HEK293 (cell line): ENCODE measurements around the gene ARV1.

ENCODE experiments used
- CTCF ChIA-PET: fragments of 350-600 bp; formaldehyde crosslinking; extraction: SDS; loops from one replicate; lab custom pipeline; 2021; ENCODE audit warnings: antibody characterized with exemption; lab: Yijun Ruan, JAX
- POLR2A ChIA-PET: fragments of 300-600 bp; formaldehyde crosslinking; extraction: SDS; loops from one replicate; lab custom pipeline; 2020; ENCODE audit warnings: antibody characterized with exemption, inconsistent platforms; lab: Yijun Ruan, JAX
- H3K27ac ChIP-seq: fragments of 200-500 bp; sonication (Bioruptor generic); 2 replicates; pipeline ENCODE4 v1.5.1; 2014; ENCODE audit warnings: low read depth, low read length, control low read depth, inconsistent platforms; ENCODE audit errors: extremely low read depth
- H3K36me3 ChIP-seq, 2 experiments: fragments of 200-500 bp in 1 of 2; sonication (Bioruptor generic) in 1 of 2; 1 replicate in 1 of 2; 2 replicates in 1 of 2; pipeline ENCODE4 v1.5.1; 2014 to 2017; ENCODE audit warnings: inconsistent platforms in 2 of 2, low read length in 2 of 2; ENCODE audit not compliant: control insufficient read depth in 2 of 2, insufficient read depth in 1 of 2
- H3K4me1 ChIP-seq: fragments of 200-500 bp; sonication (Bioruptor generic); 2 replicates; pipeline ENCODE4 v1.5.1; 2014; ENCODE audit warnings: mild to moderate bottlenecking, low read length, inconsistent platforms; ENCODE audit not compliant: control insufficient read depth, insufficient read depth
- H3K4me3 ChIP-seq: 2 replicates; pipeline ENCODE4 v1.5.1; 2011; ENCODE audit warnings: low read depth, mild to moderate bottlenecking, control low read depth, low read length, moderate library complexity
- H3K9me3 ChIP-seq: fragments of 200-500 bp; sonication (Bioruptor generic); 2 replicates; pipeline ENCODE4 v1.5.1; 2014; ENCODE audit warnings: low read depth, low read length, inconsistent platforms; ENCODE audit not compliant: control insufficient read depth, insufficient read depth
- ATF2 ChIP-seq: fragments of 450-650 bp; formaldehyde crosslinking; IDR thresholded peaks from 2 replicates; pipeline ENCODE4 v1.5.1; 2016; ENCODE audit warnings: missing biosample characterization, missing genetic modification characterization, low read depth
- KLF1 ChIP-seq: fragments of 450-650 bp; formaldehyde crosslinking; IDR thresholded peaks from 2 replicates; pipeline ENCODE4 v1.5.1; 2016; ENCODE audit warnings: missing biosample characterization, missing genetic modification characterization
- OSR2 ChIP-seq: fragments of 450-650 bp; formaldehyde crosslinking; IDR thresholded peaks from 2 replicates; pipeline ENCODE4 v1.5.1; 2016; ENCODE audit warnings: missing biosample characterization, missing genetic modification characterization
- OVOL3 ChIP-seq: fragments of 450-650 bp; formaldehyde crosslinking; IDR thresholded peaks from 2 replicates; pipeline ENCODE4 v1.5.1; 2016; ENCODE audit warnings: missing biosample characterization, missing genetic modification characterization
- ZBTB44 ChIP-seq: fragments of 450-650 bp; IDR thresholded peaks from 2 replicates; pipeline ENCODE4 v1.5.1; 2018; ENCODE audit warnings: missing biosample characterization, mild to moderate bottlenecking, missing genetic modification characterization
- ZBTB7A ChIP-seq: fragments of 450-650 bp; formaldehyde crosslinking; IDR thresholded peaks from 2 replicates; pipeline ENCODE4 v1.5.1; 2016; ENCODE audit warnings: low read depth, missing biosample characterization, missing genetic modification characterization
- ZNF138 ChIP-seq: fragments of 450-650 bp; formaldehyde crosslinking; IDR thresholded peaks from 2 replicates; pipeline ENCODE4 v1.5.1; 2016; ENCODE audit warnings: missing biosample characterization, missing genetic modification characterization, borderline replicate concordance
- ZNF174 ChIP-seq: fragments of 450-650 bp; formaldehyde crosslinking; IDR thresholded peaks from 2 replicates; pipeline ENCODE4 v1.5.0; 2017; ENCODE audit warnings: missing biosample characterization, mild to moderate bottlenecking, missing genetic modification characterization
- ZNF2 ChIP-seq: fragments of 450-650 bp; formaldehyde crosslinking; IDR thresholded peaks from 2 replicates; pipeline ENCODE4 v1.5.1; 2016; ENCODE audit warnings: missing biosample characterization, missing genetic modification characterization
- ZNF26 ChIP-seq: fragments of 450-650 bp; formaldehyde crosslinking; IDR thresholded peaks from 2 replicates; pipeline ENCODE4 v1.5.1; 2016; ENCODE audit warnings: missing biosample characterization, missing genetic modification characterization
- ZNF518A ChIP-seq: fragments of 450-650 bp; formaldehyde crosslinking; conservative IDR thresholded peaks from 2 replicates; pipeline ENCODE4 v1.5.1; 2016; ENCODE audit warnings: low read depth, missing biosample characterization, missing genetic modification characterization
- ZNF626 ChIP-seq: fragments of 450-650 bp; sonication (Bioruptor Pico); formaldehyde crosslinking; IDR thresholded peaks from 2 replicates; pipeline ENCODE4 v1.5.1; 2018; ENCODE audit warnings: missing biosample characterization, missing genetic modification characterization, inconsistent platforms
- ZNF664 ChIP-seq: fragments of 450-650 bp; formaldehyde crosslinking; IDR thresholded peaks from 2 replicates; pipeline ENCODE4 v1.5.1; 2016; ENCODE audit warnings: missing biosample characterization, missing genetic modification characterization
- ZSCAN30 ChIP-seq: fragments of 450-650 bp; IDR thresholded peaks from 2 replicates; pipeline ENCODE4 v1.5.1; 2018; ENCODE audit warnings: missing biosample characterization, mild to moderate bottlenecking, missing genetic modification characterization, moderate library complexity

ARV1 gene

DNA sequence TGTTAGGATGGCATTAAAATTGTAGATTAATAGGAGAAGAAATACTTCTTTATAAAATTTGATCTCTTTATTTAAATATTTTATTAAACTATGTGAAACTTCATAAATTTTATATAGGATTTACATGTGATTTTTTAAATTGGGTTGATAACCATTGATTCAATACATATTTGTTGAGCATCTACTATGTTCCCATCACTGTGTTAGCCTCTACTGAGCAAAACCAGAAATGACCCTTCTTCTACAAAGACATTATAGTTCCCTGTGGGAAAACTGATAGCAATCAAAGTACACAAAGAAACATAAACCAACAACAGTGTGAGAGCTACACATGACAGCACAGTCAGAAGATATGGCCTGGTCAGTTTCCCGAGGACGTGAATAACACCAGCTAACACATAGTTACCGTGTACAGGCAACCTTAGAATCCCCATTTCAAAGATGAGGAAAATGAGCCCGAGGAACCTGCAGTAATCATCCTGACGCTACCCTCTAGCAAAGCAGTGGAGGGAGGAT lies 12.5 kb upstream of the ARV1 start:
- ChIA-PET CTCF (no interaction called here), POLR2A (no interaction called here)
- Histone ChIP-seq H3K4me1 (no peaks in the 10 kb centered on the region; the same call in 1 of the 2 replicates), H3K4me3 (no peak overlapping the region), H3K27ac (no peak overlapping the region), H3K36me3 (peaks cover 0 to 4% of the 10 kb centered on the region in 2 experiments; a peak in 1 of 3 replicates), H3K9me3 (no peaks in the 10 kb centered on the region)
- TF ChIP-seq ZNF138 = no peak
- peak; percentile 90 for TF ChIP-seq ZNF664 (tag by site-specific recombination)

DNA sequence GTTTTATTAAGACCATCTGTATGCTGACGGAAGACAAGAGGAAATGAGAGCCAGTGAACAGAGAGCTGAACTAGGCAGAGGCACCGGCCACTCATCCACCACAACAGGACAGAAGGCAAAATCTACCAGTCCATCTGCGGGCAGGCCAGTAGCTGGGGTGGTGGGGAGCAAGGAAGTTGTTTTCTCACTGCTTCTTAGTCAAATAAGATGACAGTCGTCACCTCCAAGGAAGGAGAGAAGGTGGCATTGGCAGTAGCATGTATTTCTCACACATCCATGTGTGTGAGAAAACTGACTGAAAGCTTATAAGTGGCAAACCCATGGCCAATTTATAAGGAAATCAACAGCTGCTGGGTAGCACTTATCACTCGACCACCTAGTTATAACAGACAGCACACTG lies 8.5 kb upstream of the ARV1 start:
- Histone ChIP-seq H3K9me3 (no peaks in the 10 kb centered on the region), H3K36me3 (peaks cover 0 to 4% of the 10 kb centered on the region in 2 experiments; a peak in 2 of 3 replicates), H3K4me1 (no peaks in the 10 kb centered on the region; the same call in 1 of the 2 replicates), H3K4me3 (no peak overlapping the region), H3K27ac (no peak overlapping the region)
- TF ChIP-seq ZBTB7A (tag by site-specific recombination) (no peak), ZNF626 (tag by site-specific recombination) (no peak), ATF2 (tag by site-specific recombination) (no peak), ZNF26 (tag by site-specific recombination) (no peak), ZNF518A (tag by site-specific recombination) (no peak), ZBTB44 (tag by site-specific recombination) (no peak)
- ChIA-PET CTCF (interaction anchor here (0.6 to 3.4 kb wide), 3 partner anchors 8 to 54 kb away, joined by 3 to 11 read pairs (median 4); partner anchors contain the start of genes ARV1 and TTC13), POLR2A (interaction anchor here (1.0 kb wide), 1 partner anchor 8 kb away, joined by 4 read pairs; the partner anchor contains the start of genes ARV1 and TTC13)

- POLR2A ChIA-PET = no interaction called here
- CTCF ChIA-PET = interaction anchor here (0.7 to 1.7 kb wide), 4 partner anchors 53 to 353 kb away, joined by 3 to 4 read pairs (median 4); no protein-coding TSS in a partner anchor
- H3K27ac ChIP-seq = no peak overlapping the region
- TF ChIP-seq OSR2 (no peak), ZNF174 (tag by site-specific recombination) (no peak), ZSCAN30 (no peak), ZNF2 (tag by site-specific recombination) (no peak), OVOL3 (tag by site-specific recombination) (no peak), KLF1 (tag by site-specific recombination) (no peak)
- H3K4me3 ChIP-seq = no peak overlapping the region
- no peaks in the 10 kb centered on the region; the same call in 1 of the 2 replicates for H3K4me1 ChIP-seq
- no peaks in the 10 kb centered on the region for H3K9me3 ChIP-seq
- H3K36me3 ChIP-seq = peaks cover 0 to 17% of the 10 kb centered on the region in 2 experiments; a peak in 2 of 3 replicates
Observed at GRCh38 chr1:230971771-230972170, 7.1 kb upstream of the ARV1 start.
